ENCODE data around the gene ARMC12.

GRCh38 chr6:35755278-35755924, 18.6 kb downstream of the ARMC12 start:
- TF ChIP-seq CTCF (conservative IDR thresholded peaks at IDR 0.05; ENCODE audit: low read depth, low read length) (no peak), POLR2A (IDR thresholded peaks at IDR 0.05; ENCODE audit: low read depth, low read length) (no peak), RAD21 (IDR thresholded peaks at IDR 0.05; ENCODE audit: low read length) (no peak), MAFK (IDR thresholded peaks at IDR 0.05; ENCODE audit: low read depth, low read length) (no peak), MAZ (IDR thresholded peaks at IDR 0.05; ENCODE audit: borderline replicate concordance, low read depth, low read length) (no peak), NFE2L2 (IDR thresholded peaks at IDR 0.05; ENCODE audit: low read depth, low read length) (no peak), MXI1 (IDR thresholded peaks at IDR 0.05; ENCODE audit: borderline replicate concordance, low read depth, low read length) (no peak)
